GM12872 (cell line): ENCODE data around the gene PTPRG.

Experiments
- CTCF ChIP-seq: IDR thresholded peaks from 3 replicates; pipeline ENCODE4 v1.5.1; 2011; ENCODE audit warnings: low read depth, mild to moderate bottlenecking, low read length, moderate library complexity; ENCODE audit not compliant: insufficient read depth

Gene PTPRG

DNA sequence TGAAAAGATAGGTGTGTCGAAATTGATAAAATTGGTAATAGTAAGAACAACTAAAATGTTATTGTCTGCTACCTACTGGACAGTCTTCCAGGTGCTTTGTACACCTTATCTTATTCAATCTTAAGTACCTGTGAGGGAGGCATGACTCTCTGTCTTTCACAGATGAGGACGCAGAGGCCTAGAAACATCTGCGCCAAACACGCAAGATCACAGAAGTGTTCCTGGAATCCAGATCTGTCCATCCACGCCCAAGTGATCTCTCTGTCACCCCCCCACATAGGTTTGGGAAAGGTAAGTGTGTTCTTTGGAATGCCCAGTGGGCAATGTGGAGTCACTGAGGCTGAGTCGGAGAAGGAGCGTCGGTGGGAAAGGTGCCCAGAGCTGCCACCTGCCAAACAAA lies 34.4 kb upstream of the PTPRG start:
- TF ChIP-seq CTCF = no peak

DNA sequence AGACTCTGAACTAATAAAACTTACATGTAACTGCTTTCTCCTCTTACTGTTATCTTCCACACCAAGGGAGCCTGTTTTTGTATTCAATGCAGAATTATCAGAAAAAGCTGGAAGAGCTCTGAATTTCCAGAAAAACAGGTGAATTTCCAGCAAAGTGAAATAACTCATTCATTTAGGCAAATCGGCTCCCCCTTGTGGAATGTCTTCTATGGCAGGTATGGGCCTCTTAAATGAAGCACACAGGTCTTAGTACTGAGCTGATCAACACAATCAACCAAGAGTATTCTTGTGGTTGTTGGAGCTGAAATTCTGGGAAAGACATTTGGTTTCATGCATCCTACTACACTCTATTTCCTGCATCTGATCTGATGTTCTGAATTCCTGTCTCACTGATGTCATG lies 31.0 kb upstream of the PTPRG start:
- TF ChIP-seq CTCF = peak; percentile 65

- TF ChIP-seq CTCF = no peak
Observed at GRCh38 chr3:61531528-61531927, 29.8 kb upstream of the PTPRG start.

- no peak for TF ChIP-seq CTCF
Observed at GRCh38 chr3:61532739-61533500, 28.5 kb upstream of the PTPRG start.

- no peak for TF ChIP-seq CTCF
Observed at GRCh38 chr3:61535826-61536225, 25.5 kb upstream of the PTPRG start.

GRCh38 chr3:61537366-61537765 lies 24.0 kb upstream of the PTPRG start:
- TF ChIP-seq CTCF = no peak

- TF ChIP-seq CTCF = no peak
Observed at GRCh38 chr3:61538486-61538885, 22.9 kb upstream of the PTPRG start.
